ENCODE results near the gene FARSA.
"Not testable (repeated sequence)": the region's sequence is repeated elsewhere in the genome, so short reads cannot be mapped to it uniquely, and the experiment has no call there.

The FARSA gene

GRCh38 chr19:12953799-12954611 lies 20.5 kb upstream of the FARSA start:
- no peak for DNase-seq (ENCODE audit: low spot score)

GRCh38 chr19:12953138-12953798 lies 19.8 kb upstream of the FARSA start:
- no peak for DNase-seq (ENCODE audit: low spot score)

- no peak for DNase-seq (ENCODE audit: low spot score)
These were observed 19.1 kb upstream of the FARSA start for GRCh38 chr19:12952488-12953137.

GRCh38 chr19:12952050-12952449 lies 18.5 kb upstream of the FARSA start:
- DNase-seq (ENCODE audit: low spot score) = not testable (repeated sequence)

- DNase-seq (ENCODE audit: low spot score) = peak; percentile 51
These were observed 16.1 kb upstream of the FARSA start for GRCh38 chr19:12949363-12950283.

GRCh38 chr19:12948612-12949362 lies 15.3 kb upstream of the FARSA start:
- DNase-seq (ENCODE audit: low spot score) = peak; percentile 54

GRCh38 chr19:12947702-12948611 lies 14.4 kb upstream of the FARSA start:
- peak; percentile 99 for DNase-seq (ENCODE audit: low spot score)

GRCh38 chr19:12946731-12947496 lies 13.4 kb upstream of the FARSA start:
- DNase-seq (ENCODE audit: low spot score) = peak; percentile 62

GRCh38 chr19:12946092-12946721 lies 12.7 kb upstream of the FARSA start:
- DNase-seq (ENCODE audit: low spot score) = peak; percentile 73

GRCh38 chr19:12945479-12946091 lies 12.1 kb upstream of the FARSA start, which contains the start of gene RAD23A:
Gene RAD23A (plus strand): TSS chr19:12945862. CDS start chr19:12945949, 87 bp downstream.
- peak; percentile 100 for DNase-seq (ENCODE audit: low spot score)

- DNase-seq (ENCODE audit: low spot score) = no peak
These were observed 10.7 kb upstream of the FARSA start for GRCh38 chr19:12944104-12944674.

GRCh38 chr19:12943437-12944044 lies 10.0 kb upstream of the FARSA start:
- DNase-seq (ENCODE audit: low spot score) = no peak

- DNase-seq (ENCODE audit: low spot score) = no peak
These were observed 7.4 kb upstream of the FARSA start for GRCh38 chr19:12940897-12941296.

- no peak for DNase-seq (ENCODE audit: low spot score)
These were observed 6.5 kb upstream of the FARSA start for GRCh38 chr19:12939975-12940423.

- DNase-seq (ENCODE audit: low spot score) = peak; percentile 64
These were observed 5.5 kb upstream of the FARSA start for GRCh38 chr19:12938779-12939601.
